GM12873 (cell line): ENCODE measurements around the gene ZCCHC8.

ENCODE experiments used
- TF ChIP-seq, protein P1 (sequence below): IDR thresholded peaks from 2 replicates; pipeline ENCODE4 v1.5.1; 2012; ENCODE audit warnings: low read depth, mild to moderate bottlenecking, moderate library complexity, low read length, control low read depth; ENCODE audit not compliant: insufficient read depth; ENCODE audit errors: missing control alignments

ZCCHC8 gene

GRCh38 chr12:122491991-122492390 is 8.7 kb downstream of the ZCCHC8 start:
- TF ChIP-seq, protein P1, sequence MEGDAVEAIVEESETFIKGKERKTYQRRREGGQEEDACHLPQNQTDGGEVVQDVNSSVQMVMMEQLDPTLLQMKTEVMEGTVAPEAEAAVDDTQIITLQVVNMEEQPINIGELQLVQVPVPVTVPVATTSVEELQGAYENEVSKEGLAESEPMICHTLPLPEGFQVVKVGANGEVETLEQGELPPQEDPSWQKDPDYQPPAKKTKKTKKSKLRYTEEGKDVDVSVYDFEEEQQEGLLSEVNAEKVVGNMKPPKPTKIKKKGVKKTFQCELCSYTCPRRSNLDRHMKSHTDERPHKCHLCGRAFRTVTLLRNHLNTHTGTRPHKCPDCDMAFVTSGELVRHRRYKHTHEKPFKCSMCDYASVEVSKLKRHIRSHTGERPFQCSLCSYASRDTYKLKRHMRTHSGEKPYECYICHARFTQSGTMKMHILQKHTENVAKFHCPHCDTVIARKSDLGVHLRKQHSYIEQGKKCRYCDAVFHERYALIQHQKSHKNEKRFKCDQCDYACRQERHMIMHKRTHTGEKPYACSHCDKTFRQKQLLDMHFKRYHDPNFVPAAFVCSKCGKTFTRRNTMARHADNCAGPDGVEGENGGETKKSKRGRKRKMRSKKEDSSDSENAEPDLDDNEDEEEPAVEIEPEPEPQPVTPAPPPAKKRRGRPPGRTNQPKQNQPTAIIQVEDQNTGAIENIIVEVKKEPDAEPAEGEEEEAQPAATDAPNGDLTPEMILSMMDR: no peak

GRCh38 chr12:122489038-122489437 is 11.7 kb downstream of the ZCCHC8 start:
- TF ChIP-seq, protein P1: no peak

DNA sequence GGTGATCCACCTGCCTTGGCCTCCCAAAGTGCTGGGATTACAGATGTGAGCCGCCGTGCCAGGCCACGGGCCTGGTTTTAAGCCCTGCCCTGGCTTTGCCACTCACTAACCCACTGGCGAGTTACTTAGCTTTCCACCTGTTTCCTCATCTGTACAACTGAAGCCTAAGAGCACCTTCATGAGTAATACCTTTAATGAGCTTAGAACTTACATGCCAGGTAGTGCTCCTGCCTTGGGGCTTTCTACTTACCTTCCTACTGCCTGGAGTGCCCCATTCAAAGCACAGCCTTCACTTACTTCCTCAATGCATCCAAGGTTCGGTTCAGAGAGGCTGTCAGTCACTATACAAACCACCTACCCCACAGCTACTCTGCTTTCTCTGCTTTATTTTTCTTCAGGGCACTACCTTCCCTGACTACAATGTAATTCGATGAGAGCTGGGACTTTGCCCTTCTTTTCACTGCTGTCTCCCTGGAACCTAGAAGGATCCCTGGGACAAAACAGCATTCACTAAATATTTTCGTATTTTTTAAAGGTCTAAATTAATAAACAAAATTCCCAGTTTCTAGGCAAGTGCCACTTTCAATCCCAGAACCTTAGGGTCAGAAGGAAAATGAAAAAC is 13.8 kb downstream of the ZCCHC8 start:
- TF ChIP-seq, protein P1: no peak

- TF ChIP-seq, protein P1: no peak
Measured at GRCh38 chr12:122483969-122484368, 16.8 kb downstream of the ZCCHC8 start.

- TF ChIP-seq, protein P1: no peak
Measured at GRCh38 chr12:122481861-122482260, 18.9 kb downstream of the ZCCHC8 start.

- TF ChIP-seq, protein P1: no peak
Measured at GRCh38 chr12:122480753-122481152, 20.0 kb downstream of the ZCCHC8 start.

DNA sequence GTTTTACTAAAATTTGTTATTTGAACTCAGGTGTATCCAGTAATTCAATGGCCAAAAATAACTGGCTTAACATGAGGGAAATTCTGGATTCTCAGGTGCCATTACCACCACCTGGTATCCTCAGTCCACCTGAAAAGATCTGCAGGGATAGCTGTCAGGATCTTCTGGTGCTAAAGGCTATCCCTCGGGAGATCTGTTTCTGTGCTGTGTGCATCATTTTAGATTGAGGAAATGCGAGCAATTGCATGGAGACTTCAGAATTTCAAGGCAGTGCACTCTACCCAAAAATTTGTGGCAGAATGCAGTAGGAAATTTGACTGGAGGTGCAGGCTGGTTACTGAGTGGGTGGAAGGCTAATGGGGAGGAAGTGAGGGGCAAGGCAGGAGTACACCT is 26.4 kb downstream of the ZCCHC8 start:
- TF ChIP-seq, protein P1: no peak
